Forelimb muscle (tissue), 1 donor: Measurements from ENCODE around the gene ROR2. TPM values are rescaled to one million over a fixed set of nuclear protein-coding genes. Genes with fewer than 3 reads are reported as not detected.

Experiments
- DNase-seq: peaks from one replicate; pipeline ENCODE4 v3.0.0-alpha.2; 2013; ENCODE audit warnings: low read depth
- polyA plus RNA-seq: library from polyadenylated mRNA; unstranded; fragments of 120-200 nt; gene quantifications from one replicate; pipeline ENCODE4 v1.2.1, GENCODE V29; 2013; ENCODE audit not compliant: insufficient read length

ROR2 gene
- polyA plus RNA-seq, 1 donor, result 2.7 TPM

DNA sequence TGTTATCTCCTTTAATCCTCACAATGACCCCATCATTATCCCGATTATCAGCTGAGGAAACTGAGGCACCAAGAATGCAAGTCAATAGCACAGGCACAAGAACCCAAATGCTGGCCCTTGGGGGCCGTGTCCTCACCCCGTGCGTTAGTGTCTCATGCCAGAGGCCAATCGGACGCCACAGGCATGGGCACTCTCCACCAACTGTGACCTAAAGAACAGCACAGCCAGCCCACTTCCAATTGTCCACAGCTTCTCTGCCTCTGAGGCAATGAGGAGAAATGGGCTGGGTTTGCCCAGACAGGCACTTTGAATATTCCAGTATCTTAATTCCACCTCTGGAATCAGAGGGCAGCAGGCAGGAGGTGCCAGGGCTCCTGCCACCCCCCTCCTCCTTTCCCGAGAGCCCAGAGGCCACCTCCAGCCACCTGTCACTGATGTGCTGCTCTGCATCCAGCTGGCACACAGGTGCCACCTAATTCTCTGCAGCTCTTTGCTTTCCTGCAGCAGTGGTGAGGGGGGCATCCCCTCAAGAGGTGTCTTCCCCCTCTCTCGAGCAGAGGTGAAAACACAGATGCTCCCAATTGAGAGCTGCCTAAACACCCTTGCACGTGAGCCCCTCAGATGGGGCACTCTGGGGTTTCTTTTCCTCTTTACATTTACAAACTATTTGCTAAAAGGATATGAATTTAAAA lies 107.5 kb downstream of the ROR2 start:
- DNase-seq, result no peak

DNA sequence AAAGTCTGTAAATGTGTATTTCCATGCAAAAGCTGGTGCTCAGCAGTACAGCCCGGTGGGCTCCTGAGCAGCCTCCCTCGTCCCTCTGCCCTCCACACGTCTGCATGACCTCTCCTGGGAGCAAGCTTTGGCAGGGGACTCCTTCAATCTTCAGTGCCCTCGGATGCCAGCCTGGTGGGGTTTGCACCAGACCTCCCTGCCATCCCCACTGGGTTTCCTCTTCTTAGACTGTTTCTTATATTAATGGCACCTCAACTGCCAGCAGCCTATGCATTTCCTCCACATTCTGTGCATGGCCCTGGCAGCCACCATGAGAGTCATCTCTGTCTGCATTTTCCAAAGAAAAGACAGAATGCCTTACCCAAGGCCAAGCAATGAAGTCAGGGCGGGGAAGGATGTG lies 108.4 kb downstream of the ROR2 start:
- no peak for DNase-seq

DNA sequence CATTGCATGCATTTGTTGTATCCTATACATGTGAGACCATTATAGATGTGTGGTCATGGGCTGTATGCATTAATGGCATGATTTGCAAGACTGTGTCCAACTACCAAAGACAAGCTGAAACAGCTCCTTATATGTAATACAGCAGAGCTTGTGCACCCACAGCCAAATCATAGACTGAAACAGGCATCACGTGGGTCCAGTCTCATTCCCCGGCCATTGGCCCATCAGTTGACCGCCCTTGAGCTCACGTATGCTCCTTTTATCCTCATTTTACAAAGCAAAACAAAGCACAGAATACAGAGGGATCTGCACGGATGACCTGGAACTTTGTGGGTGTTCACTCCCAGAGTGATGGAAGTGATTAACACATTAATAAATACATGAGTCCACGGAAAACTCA lies 109.1 kb downstream of the ROR2 start:
- DNase-seq, result no peak

DNA sequence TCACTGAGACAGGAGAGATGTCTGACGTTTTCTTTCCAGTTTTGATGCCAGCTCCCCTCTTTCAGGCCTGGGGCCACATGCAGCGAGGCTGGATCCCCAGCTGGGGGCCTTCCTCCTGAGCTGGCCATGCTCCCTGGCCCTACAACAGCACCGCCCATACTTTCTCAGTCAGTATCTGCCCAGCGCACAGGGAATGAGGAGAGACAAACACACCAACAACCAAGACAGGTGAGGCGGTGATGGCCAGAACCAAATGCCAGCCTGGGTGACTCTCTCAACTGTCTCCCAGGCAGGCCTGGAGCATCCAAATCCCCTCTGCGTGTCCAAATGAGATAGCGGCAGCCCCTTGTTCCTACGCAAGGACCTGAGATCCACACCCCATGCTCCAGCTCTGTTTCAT lies 109.6 kb downstream of the ROR2 start:
- DNase-seq, result no peak

DNA sequence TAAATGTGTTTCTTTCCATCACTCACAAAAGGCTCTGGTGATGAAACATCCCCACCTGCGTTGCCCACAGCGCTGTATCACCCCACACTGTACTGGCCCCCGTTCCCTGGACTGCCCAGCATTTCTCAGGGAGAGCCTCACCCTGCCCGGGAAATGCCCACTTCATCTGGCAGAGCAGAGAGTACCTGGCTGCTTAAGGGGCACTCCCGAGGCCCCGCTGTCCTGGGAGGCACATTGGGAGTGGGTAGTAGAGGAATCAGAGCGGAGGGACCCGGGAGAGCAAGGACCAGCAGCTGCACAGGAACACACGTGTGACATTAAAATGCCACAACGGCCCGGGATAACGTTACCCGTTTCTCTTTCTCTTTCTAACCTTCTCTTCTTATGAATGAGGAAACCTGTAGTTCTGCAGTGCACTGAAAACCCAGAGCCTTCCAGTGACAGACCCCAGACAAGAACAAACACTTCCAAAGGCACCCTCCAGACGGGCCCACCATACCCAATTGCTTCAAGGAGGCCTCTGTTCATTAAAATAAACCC lies 110.0 kb downstream of the ROR2 start:
- no peak for DNase-seq

DNA sequence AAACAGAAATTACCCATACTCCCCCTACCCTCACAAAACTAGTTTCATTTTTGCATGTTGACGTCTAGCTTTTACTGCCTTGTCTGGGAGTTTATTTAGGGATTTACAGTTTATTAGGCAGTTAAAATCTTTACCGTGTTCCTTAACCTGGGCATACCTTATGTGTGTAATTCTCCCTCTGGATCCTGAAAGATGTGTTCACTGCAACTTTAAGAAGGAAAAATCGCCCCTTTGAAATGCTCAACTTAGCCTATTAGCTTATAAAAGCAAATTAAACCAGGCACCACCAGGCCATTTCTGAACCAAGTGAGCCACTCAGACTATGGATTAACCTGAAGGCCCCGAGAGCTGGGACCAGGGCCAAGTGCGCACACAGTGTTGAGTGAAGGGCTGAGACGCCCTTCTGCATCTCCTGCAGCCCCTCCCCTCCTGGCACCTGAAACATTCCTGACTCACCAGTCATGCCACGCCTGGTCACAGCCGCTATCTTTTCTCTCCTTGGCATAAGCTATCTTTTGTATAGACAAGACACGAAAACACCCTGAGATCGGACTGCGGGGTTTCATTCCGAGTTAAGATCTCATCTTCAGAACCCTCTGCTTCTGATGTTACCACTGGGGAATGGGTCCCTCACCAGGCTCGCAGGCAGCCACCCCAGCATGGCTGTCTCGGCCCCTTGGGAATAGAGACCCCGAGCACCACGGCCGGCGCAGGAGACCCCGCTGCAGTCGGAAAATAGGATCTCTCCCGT lies 111.9 kb downstream of the ROR2 start:
- no peak for DNase-seq

DNA sequence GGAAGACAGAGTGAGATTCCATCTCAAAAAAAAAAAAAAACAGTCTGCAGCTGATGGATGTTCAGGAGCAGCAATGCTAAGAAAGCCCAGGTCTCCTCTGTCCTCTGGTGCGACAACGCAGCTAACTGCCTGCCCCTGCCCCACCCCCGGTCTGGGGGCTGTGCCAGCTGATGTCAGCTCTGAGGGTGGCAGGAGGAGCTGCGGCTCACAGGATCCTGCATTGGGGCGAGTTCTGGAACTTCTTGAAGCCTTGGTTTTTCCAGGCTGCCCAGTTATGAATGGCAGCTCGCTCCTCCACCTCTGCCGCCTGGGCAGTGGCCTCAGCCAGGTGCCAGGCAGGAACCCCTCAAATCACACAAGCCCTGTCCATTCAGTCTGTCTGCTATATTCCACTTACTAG lies 113.5 kb downstream of the ROR2 start:
- no peak for DNase-seq

DNA sequence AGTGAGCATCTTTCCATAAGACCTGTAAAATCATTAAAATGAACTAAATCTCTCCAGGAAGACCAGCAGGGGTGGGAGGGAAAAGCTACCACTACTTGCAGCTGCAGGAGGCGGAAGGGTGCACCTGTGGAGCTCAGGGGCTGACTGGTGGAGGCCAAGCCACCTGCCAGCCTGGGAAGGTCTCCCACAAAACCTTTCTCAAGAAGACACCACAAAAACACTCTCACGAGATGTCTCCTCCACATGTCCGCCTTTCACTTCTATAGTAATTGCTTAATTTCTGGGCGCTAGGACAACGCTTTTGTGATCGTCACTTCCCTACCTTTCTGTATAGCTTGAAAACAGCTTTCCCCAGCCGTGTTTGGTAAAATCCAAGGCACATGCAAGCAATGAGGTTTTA lies 114.4 kb downstream of the ROR2 start:
- no peak for DNase-seq

DNA sequence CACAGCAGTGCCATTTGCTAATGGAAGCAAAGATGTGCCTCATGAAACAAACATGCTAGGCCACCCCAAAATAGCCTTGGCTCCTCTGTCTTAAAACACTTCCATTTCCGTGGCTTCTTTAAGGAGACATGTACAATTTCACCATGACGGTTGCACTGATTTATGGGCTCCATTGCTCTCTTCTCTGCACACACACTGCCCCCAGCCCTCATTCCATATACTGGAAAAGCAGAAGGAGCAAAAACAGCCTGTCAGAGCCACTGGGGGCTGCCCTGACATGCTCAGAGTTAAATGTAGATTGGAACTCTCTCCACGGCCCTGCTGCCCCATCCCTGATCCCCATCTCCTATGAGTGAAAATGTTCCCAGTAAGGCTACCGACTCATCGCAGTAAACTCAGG lies 114.8 kb downstream of the ROR2 start:
- no peak for DNase-seq

DNA sequence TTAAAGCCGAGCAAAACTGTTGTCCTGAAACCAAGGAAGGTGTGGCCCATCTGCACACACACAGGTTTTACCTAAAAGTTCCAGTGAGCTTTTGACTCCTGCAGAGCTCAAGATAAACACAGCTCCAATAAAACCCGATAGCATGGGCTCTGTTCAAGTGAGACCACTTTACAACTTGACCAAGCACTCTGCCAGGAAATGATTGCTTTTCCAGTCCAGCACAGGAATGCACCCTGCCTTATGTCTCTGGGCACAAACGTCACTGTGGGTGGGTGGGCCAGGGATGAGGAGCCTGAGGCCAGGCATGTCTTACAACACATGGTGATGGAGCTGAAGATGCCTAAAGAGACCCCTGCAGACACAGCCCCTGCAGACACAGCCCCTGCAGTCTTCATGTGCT lies 115.3 kb downstream of the ROR2 start:
- DNase-seq, result no peak

DNA sequence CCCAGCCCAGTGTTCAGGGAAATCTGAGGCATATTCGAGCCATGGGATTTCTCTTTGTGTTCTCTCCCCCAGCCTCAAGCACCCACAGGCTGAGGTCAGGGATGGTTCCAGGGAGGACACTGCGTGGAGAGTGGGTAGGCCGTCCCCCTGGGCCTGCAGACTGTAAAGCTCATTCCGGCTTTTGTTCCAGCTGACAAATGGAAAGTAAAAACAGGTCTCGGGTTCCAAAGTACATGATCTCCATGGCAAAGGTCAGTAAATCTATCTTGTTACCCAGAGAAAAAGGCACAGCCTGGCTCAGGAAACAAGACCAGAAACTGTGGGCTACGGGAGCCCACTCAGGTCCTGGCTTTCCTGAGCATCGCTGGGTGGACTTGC lies 116.2 kb downstream of the ROR2 start:
- DNase-seq, result no peak

DNA sequence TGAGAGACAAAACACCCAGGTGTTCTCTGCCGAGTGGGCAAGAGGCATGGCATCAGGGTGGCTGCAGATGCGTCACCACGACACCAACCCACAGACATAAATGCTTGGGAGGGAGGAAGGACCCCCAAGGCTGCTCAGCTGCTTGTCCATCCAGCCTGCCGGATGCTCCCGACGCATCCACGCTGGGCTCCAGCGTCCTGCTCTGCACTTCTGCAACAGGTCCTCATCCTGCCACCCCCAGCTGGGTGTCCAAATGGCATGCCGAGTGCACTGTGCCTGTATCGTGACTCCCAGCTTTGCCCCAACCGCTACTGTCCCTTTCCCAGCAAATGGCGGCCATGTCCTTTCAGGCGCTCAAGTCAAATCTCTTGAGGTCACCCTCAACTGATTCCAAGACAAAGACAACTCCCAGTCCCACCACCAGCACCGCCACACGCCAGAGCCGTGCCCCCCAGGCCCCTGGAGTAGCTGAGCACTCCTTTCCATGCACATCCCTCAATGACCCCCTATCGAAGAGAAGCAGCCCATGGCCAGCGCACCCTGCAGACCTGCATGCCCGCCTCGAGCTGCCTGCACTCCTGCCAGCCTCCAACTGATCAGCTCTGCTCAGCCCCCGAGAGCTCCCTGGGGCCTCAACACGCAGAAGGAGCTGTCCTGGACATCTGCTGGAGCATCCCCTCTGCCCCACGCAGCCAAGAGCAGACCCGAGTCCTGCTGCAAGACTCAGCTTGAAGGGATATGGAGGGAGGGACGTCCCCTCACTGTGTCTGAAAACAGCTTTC lies 116.7 kb downstream of the ROR2 start:
- no peak for DNase-seq

DNA sequence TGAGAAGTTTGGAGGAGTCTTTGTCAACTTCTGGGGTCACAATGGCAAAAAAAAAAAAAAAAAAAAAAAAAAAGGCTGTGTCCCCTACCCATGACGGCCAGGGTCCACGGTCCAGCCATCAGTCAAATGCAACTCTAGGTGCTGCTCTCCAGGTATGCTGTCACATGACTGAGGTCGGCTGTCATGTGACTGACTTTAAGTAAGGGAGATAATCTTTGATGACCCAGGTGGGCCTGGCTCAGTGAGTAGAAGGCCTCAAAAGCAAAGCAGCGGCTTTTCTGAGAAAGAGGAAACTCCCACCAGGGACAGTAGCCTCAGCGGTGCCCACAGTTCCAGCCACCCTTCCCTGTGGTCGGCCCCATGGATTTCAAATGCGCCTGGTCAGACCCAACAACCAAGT lies 117.7 kb downstream of the ROR2 start:
- DNase-seq, result no peak

DNA sequence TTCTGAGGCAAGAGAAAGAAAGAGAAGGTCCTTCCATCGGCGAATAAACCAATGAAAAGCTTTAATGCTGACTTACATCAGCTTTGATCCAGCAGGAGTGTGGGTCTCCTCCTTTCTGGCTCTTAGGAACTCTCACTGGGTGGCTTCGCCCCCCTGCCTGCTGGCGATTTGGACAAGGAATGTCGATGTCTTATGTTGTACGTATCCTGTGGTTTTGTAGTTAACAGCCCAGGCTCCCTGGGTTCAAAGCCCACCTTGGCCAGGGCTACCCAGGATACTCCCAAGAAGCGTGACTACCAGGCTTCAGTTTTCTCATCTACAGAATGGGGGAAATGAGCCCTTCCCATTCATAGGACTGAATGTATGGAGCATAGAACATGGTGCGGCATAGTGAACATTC lies 124.2 kb downstream of the ROR2 start:
- DNase-seq, result no peak

DNA sequence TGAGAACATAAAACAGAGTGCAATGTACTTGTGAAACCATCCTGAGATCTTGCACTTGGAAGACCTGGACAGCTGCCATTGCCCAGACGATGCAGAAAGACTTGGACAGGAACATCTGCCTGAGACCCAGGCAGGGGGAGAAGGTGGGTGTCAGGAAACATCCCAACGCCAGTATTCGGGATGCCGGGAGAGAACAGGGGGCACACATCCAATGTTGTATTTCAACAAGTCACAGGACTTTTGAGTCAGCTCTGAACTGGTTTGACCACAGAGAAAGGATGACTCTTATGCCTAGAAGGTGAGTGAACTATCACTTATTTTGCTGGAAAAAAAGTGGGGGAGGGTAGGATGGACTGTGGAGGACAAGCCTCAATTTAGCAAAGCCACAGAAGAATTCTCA lies 124.6 kb downstream of the ROR2 start:
- DNase-seq, result no peak

DNA sequence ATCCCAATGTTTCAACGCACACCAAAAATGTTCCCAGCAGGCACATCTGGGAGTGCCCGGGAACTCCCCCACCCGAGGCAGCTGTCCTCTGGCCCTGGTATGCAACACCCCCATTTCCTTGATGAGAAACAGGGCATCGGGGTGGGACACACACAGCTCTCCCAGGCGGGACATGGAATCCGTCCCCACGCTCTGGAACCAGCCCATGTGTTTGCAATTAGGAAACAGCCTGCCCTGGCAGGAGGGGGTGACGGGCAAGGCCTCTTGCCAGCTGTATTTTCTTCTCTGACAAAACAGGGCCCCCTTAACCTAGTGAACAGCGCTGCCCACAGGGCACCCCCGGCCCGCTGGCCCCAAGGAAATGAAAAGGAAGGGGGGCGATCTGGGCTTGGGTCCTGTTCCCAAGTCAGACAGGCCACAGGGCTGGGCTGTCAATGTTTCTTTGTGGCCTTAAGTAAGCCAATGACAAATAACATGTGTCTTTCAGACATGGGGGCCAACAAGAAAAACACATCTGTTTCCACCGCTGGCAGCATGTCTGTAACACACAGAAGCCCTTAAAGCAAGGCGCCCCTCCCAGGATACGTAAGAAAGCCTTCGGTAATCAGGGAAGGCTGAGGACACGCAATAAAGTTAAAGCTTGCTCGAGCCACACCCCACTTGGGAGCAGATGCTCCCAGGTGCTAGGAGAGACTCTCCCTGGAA lies 125.3 kb downstream of the ROR2 start:
- DNase-seq, result no peak

DNA sequence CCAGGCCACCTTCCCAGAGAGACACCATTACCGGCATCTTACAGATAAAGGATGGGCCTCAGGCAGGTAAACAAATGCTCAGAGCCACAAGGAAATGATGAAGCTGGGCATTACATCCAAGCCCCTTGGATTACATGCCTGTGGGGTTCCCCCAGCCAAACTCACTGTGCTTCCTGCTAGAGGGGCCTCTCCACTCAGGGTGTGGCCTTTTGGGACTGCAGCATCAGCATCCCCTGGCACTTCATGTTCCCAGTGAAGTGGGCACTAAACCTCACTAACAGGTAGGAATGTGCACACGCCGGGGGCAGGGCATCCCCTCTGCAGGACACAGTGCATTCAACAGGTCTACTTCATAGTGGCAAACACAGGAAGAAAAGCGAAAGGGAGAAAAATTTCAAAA lies 125.9 kb downstream of the ROR2 start:
- DNase-seq, result no peak

DNA sequence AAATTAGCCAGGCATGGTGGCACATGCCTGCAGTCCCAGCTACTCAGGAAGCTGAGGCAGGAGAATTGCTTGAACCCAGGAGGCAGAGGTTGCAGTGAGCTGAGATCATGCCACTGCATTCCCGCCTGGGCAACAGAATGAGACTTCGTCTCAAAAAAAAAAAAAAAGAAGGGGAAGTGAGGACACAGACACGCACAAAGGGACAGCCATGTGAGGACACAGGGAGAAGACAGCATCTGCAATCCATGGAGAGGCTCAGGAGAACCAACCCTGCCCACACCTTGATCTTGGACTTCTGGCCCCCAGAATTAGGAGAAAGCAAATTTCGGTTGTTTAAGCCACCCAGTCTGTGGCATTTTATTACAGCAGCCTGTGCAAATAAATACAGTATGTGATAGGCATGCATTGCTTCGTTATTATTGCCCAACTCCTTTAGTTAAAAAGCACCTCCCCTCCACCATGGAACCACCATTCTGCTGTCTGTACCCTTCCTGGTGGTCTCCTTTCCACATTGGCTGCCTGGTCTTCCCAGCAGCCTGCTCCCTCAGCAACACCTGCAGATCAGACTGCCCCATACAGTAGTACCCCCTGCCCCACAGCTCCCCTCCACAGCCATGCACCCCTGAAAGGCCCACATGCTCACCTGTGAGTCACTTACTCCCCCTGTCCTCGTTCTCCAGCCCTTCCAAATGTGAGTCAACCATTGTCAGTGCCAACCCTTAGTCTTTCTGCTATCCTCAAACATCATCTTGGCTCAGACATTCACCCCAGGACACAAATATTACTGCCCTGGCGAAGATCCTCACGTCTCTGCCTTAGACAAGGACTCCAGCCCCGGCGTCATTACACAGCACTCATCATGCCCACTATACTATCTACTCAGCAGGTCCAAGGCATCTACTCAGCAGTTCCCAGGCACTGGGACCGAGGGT lies 128.8 kb downstream of the ROR2 start:
- no peak for DNase-seq

DNA sequence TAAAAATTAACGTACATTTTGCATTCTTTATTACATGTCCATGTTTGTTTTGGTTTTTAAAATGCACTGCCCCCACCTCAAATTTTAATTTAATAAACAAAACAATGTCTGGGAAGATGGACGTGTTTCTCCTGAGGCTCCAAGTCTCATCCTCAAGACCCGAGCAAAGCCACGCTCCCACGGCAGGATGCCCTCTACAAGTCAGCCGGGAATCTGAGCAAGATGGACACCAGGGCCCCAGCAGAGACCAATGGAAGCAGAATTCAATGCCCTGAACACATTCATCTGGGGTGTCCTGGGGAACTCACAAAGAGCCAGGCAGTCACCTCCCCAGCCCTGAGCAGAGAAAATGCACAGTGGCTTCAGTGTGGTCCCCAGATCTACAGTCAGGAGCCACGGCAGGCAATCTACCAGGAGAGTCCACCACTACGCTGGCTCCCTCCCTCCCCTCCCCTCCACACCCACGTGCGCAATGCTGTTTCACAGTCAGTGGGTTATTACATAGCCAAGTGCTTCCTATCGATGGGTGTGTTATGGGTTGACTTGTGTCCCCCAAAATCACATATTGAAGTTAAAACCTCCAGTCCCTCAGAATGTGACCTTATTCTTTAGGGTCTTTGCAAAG lies 129.8 kb downstream of the ROR2 start:
- DNase-seq, result no peak

DNA sequence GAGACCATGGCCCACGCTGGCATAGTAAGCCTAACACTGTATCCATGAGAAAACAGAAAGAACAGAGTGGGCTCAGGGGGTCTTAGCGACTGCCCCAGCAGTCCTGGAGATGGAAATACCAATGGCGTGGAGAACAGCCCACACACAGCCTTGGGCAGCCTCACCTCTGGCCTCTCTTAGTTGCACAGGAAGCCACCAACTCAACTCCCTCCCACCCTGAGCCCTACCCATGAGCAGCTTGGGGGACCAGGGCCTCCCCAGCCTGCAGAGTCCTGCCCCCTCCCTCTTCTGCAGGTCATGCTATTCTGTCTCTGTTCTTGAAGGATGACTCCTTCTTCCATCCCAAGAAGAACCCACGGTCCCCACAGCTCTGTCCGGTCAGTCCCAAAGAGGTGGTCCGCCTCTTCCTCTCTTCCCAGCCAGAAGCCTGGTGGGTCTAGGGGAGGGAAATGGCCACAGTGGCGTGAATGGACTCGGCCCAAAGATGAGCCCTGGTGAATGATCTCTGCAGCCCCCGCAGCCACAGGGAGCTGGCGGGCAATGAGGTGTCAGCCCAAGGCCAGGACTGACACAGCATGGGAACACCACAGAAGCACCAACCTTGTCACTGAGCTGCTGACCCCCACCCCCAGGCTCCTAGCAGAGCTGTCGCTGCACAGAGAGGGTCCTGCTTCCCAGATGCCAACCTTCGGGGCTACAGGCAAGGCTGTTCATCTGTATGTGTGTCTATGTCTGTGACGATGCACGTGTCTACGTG lies 131.2 kb downstream of the ROR2 start:
- no peak for DNase-seq
